ACC112 (cell line): ENCODE results near the gene ARHGAP10.

Experiments
- H2AFZ ChIP-seq: fragments of 200-600 bp; sonication (generic); one replicate; pipeline ENCODE4 v1.6.0; 2017; ENCODE audit warnings: antibody characterized with exemption, low read length; ENCODE audit not compliant: unreplicated experiment
- H3K27ac ChIP-seq: fragments of 200-600 bp; sonication (generic); 2 replicates; pipeline ENCODE4 v1.5.1; 2014; ENCODE audit warnings: low read depth, mild to moderate bottlenecking, antibody characterized with exemption, low read length, moderate library complexity
- H3K27me3 ChIP-seq: fragments of 200-600 bp; sonication (generic); 2 replicates; pipeline ENCODE4 v1.6.1; 2014; ENCODE audit warnings: mild to moderate bottlenecking, antibody characterized with exemption, low read length, moderate library complexity, mixed read lengths; ENCODE audit not compliant: insufficient read depth
- H3K36me3 ChIP-seq: fragments of 200-600 bp; sonication (generic); 2 replicates; pipeline ENCODE4 v1.6.1; 2016; ENCODE audit warnings: mild to moderate bottlenecking, antibody characterized with exemption, low read length, moderate library complexity, mixed read lengths; ENCODE audit not compliant: insufficient read depth
- H3K4me1 ChIP-seq: fragments of 200-600 bp; sonication (generic); one replicate; pipeline ENCODE4 v1.6.1; 2016; ENCODE audit warnings: low read length, mixed read lengths; ENCODE audit not compliant: insufficient read depth, unreplicated experiment, control insufficient read depth
- H3K4me3 ChIP-seq: fragments of 200-600 bp; sonication (generic); 2 replicates; pipeline ENCODE4 v1.5.1; 2014; ENCODE audit warnings: mild to moderate bottlenecking, low read depth, low read length
- H3K79me2 ChIP-seq: fragments of 200-600 bp; sonication (generic); one replicate; pipeline ENCODE4 v1.6.0; 2016; ENCODE audit warnings: low read length; ENCODE audit not compliant: control insufficient read depth, unreplicated experiment, insufficient read depth

Gene ARHGAP10

GRCh38 chr4:148027201-148027600 lies 295.3 kb downstream of the ARHGAP10 start:
- Histone ChIP-seq H3K27me3 (no peaks in the 10 kb centered on the region), H3K4me3 (no peak overlapping the region), H3K79me2 (no peaks in the 10 kb centered on the region), H2AFZ (no peak overlapping the region), H3K36me3 (no peaks in the 10 kb centered on the region), H3K4me1 (peaks cover 14% of the 10 kb centered on the region), H3K27ac (no peak overlapping the region)

GRCh38 chr4:148029781-148030180 lies 297.9 kb downstream of the ARHGAP10 start:
- Histone ChIP-seq H3K36me3 (peaks cover 4% of the 10 kb centered on the region; the same call in 1 of the 2 replicates), H3K27ac (no peak overlapping the region), H3K4me3 (no peak overlapping the region), H2AFZ (no peak overlapping the region), H3K79me2 (no peaks in the 10 kb centered on the region), H3K27me3 (no peaks in the 10 kb centered on the region), H3K4me1 (peaks cover 9% of the 10 kb centered on the region)

GRCh38 chr4:148030193-148030873 lies 298.4 kb downstream of the ARHGAP10 start:
- Histone ChIP-seq H3K27ac (no peak overlapping the region), H3K27me3 (no peaks in the 10 kb centered on the region), H2AFZ (no peak overlapping the region), H3K4me1 (peaks cover 9% of the 10 kb centered on the region), H3K36me3 (peaks cover 4% of the 10 kb centered on the region; the same call in 1 of the 2 replicates), H3K4me3 (no peak overlapping the region), H3K79me2 (no peaks in the 10 kb centered on the region)

- Histone ChIP-seq H3K79me2 (no peaks in the 10 kb centered on the region), H2AFZ (no peak overlapping the region)
Measured at GRCh38 chr4:148034813-148035212, 302.9 kb downstream of the ARHGAP10 start.

GRCh38 chr4:148041606-148042329 lies 309.9 kb downstream of the ARHGAP10 start:
- Histone ChIP-seq H3K4me1 (no peaks in the 10 kb centered on the region), H3K4me3 (no peak overlapping the region), H3K36me3 (0 out of 2 replicates have a peak, but pooled peaks cover under 1% of the 10 kb centered on the region), H3K27ac (no peak overlapping the region), H2AFZ (no peak overlapping the region), H3K79me2 (no peaks in the 10 kb centered on the region), H3K27me3 (no peaks in the 10 kb centered on the region)

More at GRCh38 chr4:148034813-148035212, 302.9 kb downstream of the ARHGAP10 start:
- peaks cover 5% of the 10 kb centered on the region for H3K4me1 ChIP-seq
- H3K36me3 ChIP-seq: peaks cover 4% of the 10 kb centered on the region; the same call in 1 of the 2 replicates
- H3K27ac ChIP-seq: no peak overlapping the region
- H3K4me3 ChIP-seq: no peak overlapping the region
- no peaks in the 10 kb centered on the region for H3K27me3 ChIP-seq

GRCh38 chr4:148044089-148044911 lies 312.4 kb downstream of the ARHGAP10 start:
- Histone ChIP-seq H3K4me1 (no peaks in the 10 kb centered on the region), H3K27ac (no peak overlapping the region)

GRCh38 chr4:148044912-148045352 lies 313.0 kb downstream of the ARHGAP10 start:
- Histone ChIP-seq H3K27ac (no peak overlapping the region), H3K79me2 (no peaks in the 10 kb centered on the region), H2AFZ (no peak overlapping the region), H3K36me3 (0 out of 2 replicates have a peak, but pooled peaks cover 8% of the 10 kb centered on the region), H3K4me1 (no peaks in the 10 kb centered on the region), H3K4me3 (no peak overlapping the region), H3K27me3 (no peaks in the 10 kb centered on the region)

More at GRCh38 chr4:148044089-148044911, 312.4 kb downstream of the ARHGAP10 start:
- H2AFZ ChIP-seq: no peak overlapping the region
- no peaks in the 10 kb centered on the region for H3K27me3 ChIP-seq
- H3K79me2 ChIP-seq: no peaks in the 10 kb centered on the region
- no peak overlapping the region for H3K4me3 ChIP-seq
- H3K36me3 ChIP-seq: 0 out of 2 replicates have a peak, but pooled peaks cover 8% of the 10 kb centered on the region

GRCh38 chr4:148048598-148048997 lies 316.7 kb downstream of the ARHGAP10 start:
- H3K27me3 ChIP-seq: no peaks in the 10 kb centered on the region

GRCh38 chr4:148051403-148051802 lies 319.5 kb downstream of the ARHGAP10 start:
- Histone ChIP-seq H3K4me3 (no peak overlapping the region), H3K4me1 (peaks cover under 1% of the 10 kb centered on the region), H3K79me2 (peaks cover 6% of the 10 kb centered on the region), H3K36me3 (0 out of 2 replicates have a peak, but pooled peaks cover 8% of the 10 kb centered on the region), H3K27me3 (no peaks in the 10 kb centered on the region), H2AFZ (no peak overlapping the region), H3K27ac (no peak overlapping the region)

More at GRCh38 chr4:148048598-148048997, 316.7 kb downstream of the ARHGAP10 start:
- Histone ChIP-seq H3K36me3 (0 out of 2 replicates have a peak, but pooled peaks cover 8% of the 10 kb centered on the region), H3K27ac (no peak overlapping the region), H2AFZ (no peak overlapping the region), H3K4me1 (no peaks in the 10 kb centered on the region), H3K79me2 (peaks cover 6% of the 10 kb centered on the region), H3K4me3 (no peak overlapping the region)

GRCh38 chr4:148052448-148052847 lies 320.6 kb downstream of the ARHGAP10 start:
- Histone ChIP-seq H3K4me3 (no peak overlapping the region), H3K4me1 (peaks cover 7% of the 10 kb centered on the region), H3K36me3 (0 out of 2 replicates have a peak, but pooled peaks cover under 1% of the 10 kb centered on the region), H2AFZ (no peak overlapping the region), H3K27me3 (no peaks in the 10 kb centered on the region), H3K79me2 (peaks cover 6% of the 10 kb centered on the region), H3K27ac (no peak overlapping the region)
